CD4-positive, alpha-beta T cell treated with Interleukin-4 for 4 hours (primary cell): ENCODE data around the gene KRTAP4-4.
"Not testable (repeated sequence)": the region's sequence is repeated elsewhere in the genome, so short reads cannot be mapped to it uniquely, and the experiment has no call there.

Source experiments
- DNase-seq: peaks from one replicate; pipeline ENCODE4 v3.0.0-alpha.2; 2020

The KRTAP4-4 gene

GRCh38 chr17:41147531-41148204 is 12.9 kb downstream of the KRTAP4-4 start:
- DNase-seq = no peak

GRCh38 chr17:41145261-41145660 is 15.3 kb downstream of the KRTAP4-4 start:
- DNase-seq = no peak

- no peak for DNase-seq
These were observed 15.7 kb downstream of the KRTAP4-4 start for GRCh38 chr17:41144846-41145245.

- no peak for DNase-seq
These were observed 19.2 kb downstream of the KRTAP4-4 start for GRCh38 chr17:41141361-41141760.

GRCh38 chr17:41140360-41141131 is 20.0 kb downstream of the KRTAP4-4 start, which contains the start of gene KRTAP4-6:
KRTAP4-6 (minus strand) TSS chr17:41140544; CDS start chr17:41140487, 57 bp downstream.
- DNase-seq = no peak

- not testable (repeated sequence) for DNase-seq
These were observed 20.7 kb downstream of the KRTAP4-4 start for GRCh38 chr17:41139865-41140264.

GRCh38 chr17:41133880-41134735 is 26.4 kb downstream of the KRTAP4-4 start:
- DNase-seq = no peak

GRCh38 chr17:41131979-41132378 is 28.6 kb downstream of the KRTAP4-4 start:
- no peak for DNase-seq

- no peak for DNase-seq
These were observed 33.2 kb downstream of the KRTAP4-4 start for GRCh38 chr17:41127371-41127770.

GRCh38 chr17:41126412-41126811 is 34.1 kb downstream of the KRTAP4-4 start:
- no peak for DNase-seq

- DNase-seq = no peak
These were observed 35.5 kb downstream of the KRTAP4-4 start for GRCh38 chr17:41125064-41125463.

GRCh38 chr17:41123991-41124371 is 36.6 kb downstream of the KRTAP4-4 start, which contains the start of gene KRTAP4-12:
KRTAP4-12 (minus strand) TSS chr17:41124182; CDS start chr17:41124122, 60 bp downstream.
- not testable (repeated sequence) for DNase-seq

GRCh38 chr17:41123292-41123990 is 37.1 kb downstream of the KRTAP4-4 start:
- not testable (repeated sequence) for DNase-seq

GRCh38 chr17:41121742-41122141 is 38.8 kb downstream of the KRTAP4-4 start:
- no peak for DNase-seq

GRCh38 chr17:41119696-41120690 is 40.6 kb downstream of the KRTAP4-4 start:
- peak; percentile 16 for DNase-seq

GRCh38 chr17:41118721-41119120 is 41.8 kb downstream of the KRTAP4-4 start:
- no peak for DNase-seq

GRCh38 chr17:41117846-41118386 is 42.6 kb downstream of the KRTAP4-4 start, which contains the start of gene KRTAP4-11:
KRTAP4-11 (minus strand) TSS chr17:41118373; CDS start chr17:41118315, 58 bp downstream.
- not testable (repeated sequence) for DNase-seq

- DNase-seq = no peak
These were observed 44.3 kb downstream of the KRTAP4-4 start for GRCh38 chr17:41116297-41116696.

GRCh38 chr17:41111151-41111885 is 49.2 kb downstream of the KRTAP4-4 start:
- DNase-seq = no peak
